GM12801 (cell line): ENCODE measurements around the gene PKHD1.

Experiments used
- TF ChIP-seq, protein P1 (sequence below): IDR thresholded peaks from one replicate; pipeline ENCODE4 v1.5.1; 2011; ENCODE audit warnings: control low read depth; ENCODE audit not compliant: insufficient read length; ENCODE audit errors: extremely low read depth

PKHD1 gene

DNA sequence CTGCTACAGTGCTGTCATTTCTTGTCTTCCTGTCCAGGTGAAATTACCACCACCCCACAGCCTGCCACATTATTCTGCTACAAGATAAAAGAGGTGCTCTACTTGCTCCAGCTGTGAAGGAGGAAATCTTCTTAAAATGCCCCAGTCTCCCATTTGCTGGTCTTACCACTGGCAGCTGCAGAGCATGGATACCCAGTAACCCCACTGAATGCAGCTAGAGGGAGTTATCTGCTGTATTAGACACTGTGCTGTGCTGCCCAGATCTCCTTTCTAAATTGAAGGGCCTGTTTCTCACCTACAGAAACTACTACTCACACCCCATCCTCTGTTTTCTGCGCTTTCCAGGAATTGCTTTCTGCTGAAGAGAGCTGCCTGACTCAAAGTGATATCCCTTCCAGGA, 517.8 kb downstream of the PKHD1 start:
- TF ChIP-seq, protein P1, sequence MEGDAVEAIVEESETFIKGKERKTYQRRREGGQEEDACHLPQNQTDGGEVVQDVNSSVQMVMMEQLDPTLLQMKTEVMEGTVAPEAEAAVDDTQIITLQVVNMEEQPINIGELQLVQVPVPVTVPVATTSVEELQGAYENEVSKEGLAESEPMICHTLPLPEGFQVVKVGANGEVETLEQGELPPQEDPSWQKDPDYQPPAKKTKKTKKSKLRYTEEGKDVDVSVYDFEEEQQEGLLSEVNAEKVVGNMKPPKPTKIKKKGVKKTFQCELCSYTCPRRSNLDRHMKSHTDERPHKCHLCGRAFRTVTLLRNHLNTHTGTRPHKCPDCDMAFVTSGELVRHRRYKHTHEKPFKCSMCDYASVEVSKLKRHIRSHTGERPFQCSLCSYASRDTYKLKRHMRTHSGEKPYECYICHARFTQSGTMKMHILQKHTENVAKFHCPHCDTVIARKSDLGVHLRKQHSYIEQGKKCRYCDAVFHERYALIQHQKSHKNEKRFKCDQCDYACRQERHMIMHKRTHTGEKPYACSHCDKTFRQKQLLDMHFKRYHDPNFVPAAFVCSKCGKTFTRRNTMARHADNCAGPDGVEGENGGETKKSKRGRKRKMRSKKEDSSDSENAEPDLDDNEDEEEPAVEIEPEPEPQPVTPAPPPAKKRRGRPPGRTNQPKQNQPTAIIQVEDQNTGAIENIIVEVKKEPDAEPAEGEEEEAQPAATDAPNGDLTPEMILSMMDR, result no peak

DNA sequence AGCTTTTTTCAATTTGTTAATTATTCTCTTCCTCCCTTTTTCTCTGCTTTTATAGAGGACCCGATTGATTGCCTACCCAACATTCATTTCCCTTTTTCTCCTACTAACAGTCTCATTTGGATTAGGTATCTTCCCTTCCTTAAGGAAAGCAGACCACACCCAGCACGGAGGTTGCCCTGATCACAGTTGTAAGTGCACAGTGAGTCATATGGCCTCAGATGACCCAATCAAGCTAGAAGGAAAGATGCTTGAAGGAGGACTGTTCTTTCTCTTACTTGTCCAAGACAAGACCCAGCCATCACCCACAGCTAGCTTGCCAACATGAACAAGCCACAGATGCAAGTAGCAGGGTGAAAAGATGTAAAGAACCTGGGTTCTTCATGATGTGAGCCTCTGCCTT, 518.6 kb downstream of the PKHD1 start:
- TF ChIP-seq, protein P1, result no peak

DNA sequence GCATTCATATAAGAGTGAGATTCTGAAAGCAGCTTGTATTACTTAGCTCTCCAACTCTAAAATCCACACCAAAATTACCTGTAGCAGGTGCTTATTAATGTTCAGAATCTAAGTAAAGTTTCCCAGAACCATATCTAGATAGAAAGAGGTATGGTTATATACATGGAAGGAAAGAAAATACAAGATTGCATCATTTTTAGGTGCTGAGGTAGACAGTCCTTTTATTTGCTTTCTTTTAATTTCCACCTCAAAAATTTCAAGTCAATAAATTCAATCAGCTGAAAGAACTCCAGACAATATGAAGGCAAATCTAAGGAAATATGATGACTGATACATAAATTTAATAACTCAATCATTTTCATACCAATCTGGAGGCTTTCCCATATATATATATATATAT, 521.9 kb downstream of the PKHD1 start:
- TF ChIP-seq, protein P1, result no peak
